GM19043 (cell line): ENCODE results near the gene NAPG.
"Not testable (repeated sequence)": the region's sequence is repeated elsewhere in the genome, so short reads cannot be mapped to it uniquely, and the experiment has no call there.

Experiments
- ATAC-seq: cut with Tn5 transposase; IDR thresholded peaks from one replicate; pipeline ENCODE4 v1.9.1; 2021; ENCODE audit warnings: low read depth; ENCODE audit not compliant: unreplicated experiment

NAPG gene

GRCh38 chr18:10574412-10574811 lies 48.6 kb downstream of the NAPG start:
- not testable (repeated sequence) for ATAC-seq

- not testable (repeated sequence) for ATAC-seq
These were observed 52.2 kb downstream of the NAPG start for GRCh38 chr18:10577842-10578572.

DNA sequence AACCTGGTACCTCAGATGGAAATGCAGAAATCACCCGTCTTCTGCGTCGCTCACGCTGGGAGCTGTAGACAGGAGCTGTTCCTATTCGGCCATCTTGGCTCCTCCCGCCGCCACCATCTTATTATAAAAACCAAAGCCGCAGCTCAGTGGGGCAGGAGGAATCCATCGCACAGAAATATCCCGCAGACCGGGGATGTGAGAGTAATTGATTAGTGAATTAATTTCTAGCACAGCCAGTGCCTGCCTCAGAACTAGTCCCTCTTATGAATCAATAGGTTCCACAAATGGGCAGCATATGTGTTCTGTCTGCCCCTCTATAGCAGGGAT lies 52.7 kb downstream of the NAPG start:
- ATAC-seq, result not testable (repeated sequence)

GRCh38 chr18:10579079-10579867 lies 53.4 kb downstream of the NAPG start:
- ATAC-seq, result no peak

DNA sequence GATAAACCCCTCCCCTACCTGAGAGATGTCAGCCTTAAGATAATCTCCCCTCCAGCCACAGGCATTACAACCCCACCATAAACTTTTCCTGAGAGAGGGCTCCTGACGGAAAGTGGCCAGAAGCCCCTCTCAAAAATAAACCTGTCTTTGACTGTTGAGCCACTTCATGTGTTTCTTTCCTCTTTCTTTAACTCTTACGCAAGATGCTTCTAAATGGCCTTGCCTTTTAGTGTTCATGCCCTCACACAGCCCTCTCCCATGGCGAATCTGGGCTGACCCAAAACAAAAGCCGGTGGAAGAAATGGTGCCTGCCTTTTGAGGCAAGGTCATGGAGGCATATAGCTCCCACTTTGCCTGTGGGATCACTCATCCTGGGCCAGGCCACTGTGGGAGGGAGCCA lies 54.4 kb downstream of the NAPG start:
- no peak for ATAC-seq

DNA sequence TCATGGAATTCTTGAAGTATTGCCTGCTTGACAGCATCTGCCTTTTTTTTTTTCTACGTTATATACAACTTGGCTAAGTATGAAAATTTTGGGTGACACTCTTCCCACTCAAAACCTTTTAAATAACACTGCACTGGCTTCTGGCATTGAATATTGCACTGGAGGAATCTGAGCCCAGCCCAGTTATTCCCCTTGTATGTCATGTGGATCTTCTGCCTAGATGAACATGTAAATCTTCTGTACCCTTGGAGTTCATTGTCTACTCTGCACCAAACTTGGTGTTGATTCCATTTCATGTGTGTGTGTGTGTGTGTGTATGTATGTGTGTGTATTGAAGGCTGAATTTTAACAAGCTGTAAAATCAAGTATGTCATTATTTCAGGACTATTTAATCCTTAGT lies 59.4 kb downstream of the NAPG start:
- no peak for ATAC-seq

DNA sequence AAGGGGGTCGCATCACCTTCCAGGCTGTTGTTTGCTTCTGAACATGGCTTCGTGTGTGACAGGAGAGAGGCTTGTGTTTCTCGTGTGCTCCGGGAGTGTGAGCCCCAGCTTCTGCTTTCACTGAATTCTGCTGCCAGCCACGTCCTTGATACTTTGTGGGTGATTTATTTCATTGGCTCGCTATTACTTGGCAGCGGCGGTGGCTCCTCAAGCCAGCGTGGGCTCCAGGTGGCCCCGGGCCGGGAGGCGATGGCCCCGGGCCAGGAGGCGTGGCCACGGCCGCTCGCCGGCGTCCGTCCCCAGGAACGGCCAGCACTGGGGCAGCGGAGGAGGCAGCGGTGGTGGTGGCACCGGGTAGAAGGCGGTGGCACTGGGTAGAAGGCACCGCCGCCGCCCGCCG lies 63.1 kb downstream of the NAPG start:
- ATAC-seq, result no peak

- no peak for ATAC-seq
These were observed 64.6 kb downstream of the NAPG start for GRCh38 chr18:10590412-10590811.

DNA sequence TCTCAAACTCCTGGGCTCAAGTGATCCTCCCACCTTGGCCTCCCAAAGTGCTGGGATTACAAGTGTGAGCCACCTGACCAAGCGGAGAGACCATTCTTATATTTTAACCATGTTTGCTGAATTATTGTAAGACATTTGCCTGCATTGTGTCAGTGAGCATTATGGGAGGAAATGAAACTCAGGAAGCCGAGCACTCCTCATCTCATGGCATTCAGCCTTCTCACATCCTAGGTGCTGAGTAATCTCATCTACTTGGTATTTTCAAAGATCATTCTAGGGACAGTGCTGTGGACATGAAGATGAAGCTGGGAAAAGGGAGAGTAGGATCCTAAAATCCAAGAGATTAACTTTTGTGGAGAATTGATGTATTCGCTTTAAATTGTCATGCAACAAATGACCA lies 66.1 kb downstream of the NAPG start:
- no peak for ATAC-seq

DNA sequence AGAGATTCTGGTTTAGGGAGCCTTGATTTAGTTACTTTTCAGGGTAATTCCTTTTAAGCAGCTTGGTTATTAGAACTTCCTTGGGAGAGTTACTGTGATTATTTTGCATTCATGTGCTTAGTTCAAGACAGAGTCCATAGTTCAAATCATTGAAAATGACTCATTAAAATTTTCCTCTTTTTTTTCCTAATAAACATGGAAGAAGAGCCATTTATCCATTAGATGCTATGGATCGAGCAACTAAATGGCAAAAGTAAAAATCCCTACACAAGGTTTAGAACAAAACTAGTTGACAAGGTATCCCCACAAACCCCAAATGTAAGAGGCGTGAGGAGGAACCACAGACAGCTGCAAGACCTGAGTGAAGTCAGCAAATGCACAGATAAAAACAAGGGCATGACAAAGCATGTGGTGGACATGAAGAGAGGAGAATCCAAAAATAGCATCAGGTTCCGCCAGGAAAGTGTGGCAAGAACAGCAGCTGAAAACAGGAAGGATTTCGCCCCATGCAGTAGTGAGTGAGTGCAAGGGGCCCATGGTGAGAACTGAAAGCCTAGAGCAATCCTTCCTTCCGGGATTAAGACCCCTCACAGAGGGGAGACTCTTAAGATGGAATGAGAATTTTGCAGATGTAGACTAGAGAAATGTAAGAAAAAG lies 67.7 kb downstream of the NAPG start:
- not testable (repeated sequence) for ATAC-seq

- not testable (repeated sequence) for ATAC-seq
These were observed 70.1 kb downstream of the NAPG start for GRCh38 chr18:10595917-10596316.

- not testable (repeated sequence) for ATAC-seq
These were observed 71.9 kb downstream of the NAPG start for GRCh38 chr18:10597695-10598094.

GRCh38 chr18:10600701-10601100 lies 74.9 kb downstream of the NAPG start:
- not testable (repeated sequence) for ATAC-seq
